Stomach (tissue), 4 donors: ENCODE measurements around the gene PLXNA2.

Experiments
- CTCF ChIP-seq, 7 experiments: fragments of 450-650 bp in 4 of 7; fragments of 200-600 bp in 3 of 7; sonication (generic) in 3 of 7; IDR thresholded peaks; one replicate each; pipeline ENCODE4 v1.5.1; 2016 to 2019; ENCODE audit warnings: antibody characterized with exemption in 7 of 7, control low read depth in 2 of 7, mild to moderate bottlenecking in 1 of 7
- POLR2AphosphoS5 ChIP-seq, 3 donors: sonication (generic); formaldehyde crosslinking; IDR thresholded peaks; one replicate each; pipeline ENCODE4 v1.6.1; 2016; ENCODE audit warnings: antibody characterized with exemption in 3 of 3

GRCh38 chr1:208221291-208221622, 22.9 kb downstream of the PLXNA2 start:
- no peak for TF ChIP-seq POLR2AphosphoS5 (IDR thresholded peaks at IDR 0.05)
- no peak for TF ChIP-seq CTCF (IDR thresholded peaks at IDR 0.05)
